HepG2 (cell line): Measurements from ENCODE around the gene FOXN3. TPM values are rescaled to one million over a fixed set of nuclear protein-coding genes. Genes with fewer than 3 reads are reported as not detected.

Experiments used
- ATF1 ChIP-seq: IDR thresholded peaks from 2 replicates; pipeline ENCODE4 v1.6.1; 2016; ENCODE audit warnings: mild to moderate bottlenecking, control low read depth
- MBNL3 ChIP-seq: fragments of 250-450 bp; sonication (Bioruptor Pico); conservative IDR thresholded peaks from 2 replicates; pipeline ENCODE4 v1.8.0; 2022; ENCODE audit warnings: mild to moderate bottlenecking, inconsistent platforms
- MEIS1 ChIP-seq: sonication (generic); formaldehyde crosslinking; IDR thresholded peaks from 2 replicates; pipeline ENCODE4 v1.9.0; 2021; ENCODE audit warnings: mild to moderate bottlenecking, missing genetic modification reagents, moderate library complexity, borderline replicate concordance
- MXI1 ChIP-seq: IDR thresholded peaks from 3 replicates; pipeline ENCODE4 v1.6.1; 2012; ENCODE audit warnings: low read depth, low read length, inconsistent platforms, borderline replicate concordance
- NFKBIZ ChIP-seq: IDR thresholded peaks from 2 replicates; pipeline ENCODE4 v1.6.1; 2018; ENCODE audit warnings: missing genetic modification reagents, missing compliant biosample characterization
- NONO ChIP-seq, 2 experiments: fragments of 450-650 bp in 1 of 2; sonication (generic) in 1 of 2; formaldehyde crosslinking in 1 of 2; IDR thresholded peaks in 1 of 2; conservative IDR thresholded peaks in 1 of 2; 2 replicates each; pipeline versions ENCODE4 v1.6.1 to v1.8.0; 2017 to 2022; ENCODE audit warnings: mild to moderate bottlenecking in 1 of 2, missing genetic modification reagents in 1 of 2, moderate library complexity in 1 of 2
- ONECUT2 ChIP-seq: sonication (generic); formaldehyde crosslinking; IDR thresholded peaks from 2 replicates; pipeline ENCODE4 v1.4.0; 2020; ENCODE audit warnings: missing genetic modification reagents
- SOX6 ChIP-seq, 2 experiments: fragments of 450-650 bp in 1 of 2; sonication (generic) in 1 of 2; formaldehyde crosslinking in 1 of 2; IDR thresholded peaks; 2 replicates each; pipeline versions ENCODE4 v1.4.0 to v1.6.1; 2017 to 2020; ENCODE audit warnings: antibody characterized with exemption in 1 of 2, mild to moderate bottlenecking in 1 of 2, missing genetic modification reagents in 1 of 2
- TP53 ChIP-seq: sonication (generic); formaldehyde crosslinking; conservative IDR thresholded peaks from 2 replicates; pipeline ENCODE4 v1.4.0; 2020; ENCODE audit warnings: missing genetic modification reagents
- ZNF552 ChIP-seq: sonication (generic); formaldehyde crosslinking; IDR thresholded peaks from 2 replicates; pipeline ENCODE4 v1.9.0; 2022; ENCODE audit warnings: missing genetic modification reagents, mild to moderate bottlenecking, borderline replicate concordance
- ZNF557 ChIP-seq: sonication (generic); formaldehyde crosslinking; IDR thresholded peaks from 2 replicates; pipeline ENCODE4 v1.4.0; 2020; ENCODE audit warnings: missing genetic modification reagents
- ZNF644 ChIP-seq: IDR thresholded peaks from 2 replicates; pipeline ENCODE4 v1.6.1; 2016; ENCODE audit warnings: low read depth
- ZNF660 ChIP-seq: sonication (generic); formaldehyde crosslinking; IDR thresholded peaks from 2 replicates; pipeline ENCODE4 v1.5.1; 2020; ENCODE audit warnings: mild to moderate bottlenecking, low read depth, missing genetic modification reagents, borderline replicate concordance
- ZNF766 ChIP-seq: sonication (generic); formaldehyde crosslinking; IDR thresholded peaks from 2 replicates; pipeline ENCODE4 v1.5.0; 2020; ENCODE audit warnings: missing genetic modification reagents, borderline replicate concordance
- ZSCAN30 ChIP-seq: sonication (generic); formaldehyde crosslinking; IDR thresholded peaks from 2 replicates; pipeline ENCODE4 v1.5.0; 2020; ENCODE audit warnings: mild to moderate bottlenecking, missing genetic modification reagents
- polyA plus RNA-seq, 8 experiments: library from polyadenylated mRNA; depleted of rRNA in 3 of 8; stranded (reverse) in 7 of 8; unstranded in 1 of 8; fragments of >200 nt; fragmentation: Illumina TruSeq in 4 of 8; extraction: Trizol in 4 of 8; gene quantifications; 2 replicates each; pipeline versions ENCODE4 v1.2.1 to v1.2.3, GENCODE V29; 2011 to 2016; ENCODE audit warnings: low read depth in 4 of 8, missing spikeins in 1 of 8, mixed read lengths in 1 of 8; ENCODE audit not compliant: insufficient read depth in 1 of 8
- total RNA-seq, 5 experiments: library from RNA; depleted of rRNA; stranded (reverse); fragments of >200 nt; fragmentation: Illumina TruSeq; extraction: Trizol; gene quantifications; 2 replicates each; pipeline ENCODE4 v1.2.3, GENCODE V29; 2016; ENCODE audit warnings: low read depth in 1 of 5
- TF ChIP-seq, protein P1 (sequence below): sonication (generic); formaldehyde crosslinking; IDR thresholded peaks from 2 replicates; pipeline ENCODE4 v1.4.0; 2020; ENCODE audit warnings: missing genetic modification reagents
- TF ChIP-seq, protein P2 (sequence below): sonication (generic); formaldehyde crosslinking; IDR thresholded peaks from 2 replicates; pipeline ENCODE4 v1.9.0; 2021; ENCODE audit warnings: missing genetic modification reagents, mild to moderate bottlenecking, borderline replicate concordance
- TF ChIP-seq, protein P3 (sequence below): sonication (generic); formaldehyde crosslinking; IDR thresholded peaks from 2 replicates; pipeline ENCODE4 v1.5.0; 2020; ENCODE audit warnings: missing genetic modification reagents
- TF ChIP-seq, protein P4 (sequence below): sonication (generic); formaldehyde crosslinking; IDR thresholded peaks from 2 replicates; pipeline ENCODE4 v1.5.0; 2020; ENCODE audit warnings: missing genetic modification reagents, mild to moderate bottlenecking, borderline replicate concordance
- TF ChIP-seq, protein P5 (sequence below): sonication (generic); formaldehyde crosslinking; IDR thresholded peaks from 2 replicates; pipeline ENCODE4 v1.8.0; 2022; ENCODE audit warnings: missing genetic modification reagents, mild to moderate bottlenecking, moderate library complexity, borderline replicate concordance
- TF ChIP-seq, protein P6 (sequence below): sonication (generic); formaldehyde crosslinking; IDR thresholded peaks from 2 replicates; pipeline ENCODE4 v1.4.0; 2020; ENCODE audit warnings: missing genetic modification reagents

FOXN3 gene
- total and polyA plus RNA-seq, 2 of the 13 experiments (the other 11 are each of a cell fraction or from before 2014, with no cell fraction given) = 32.4 to 70.2 TPM

DNA sequence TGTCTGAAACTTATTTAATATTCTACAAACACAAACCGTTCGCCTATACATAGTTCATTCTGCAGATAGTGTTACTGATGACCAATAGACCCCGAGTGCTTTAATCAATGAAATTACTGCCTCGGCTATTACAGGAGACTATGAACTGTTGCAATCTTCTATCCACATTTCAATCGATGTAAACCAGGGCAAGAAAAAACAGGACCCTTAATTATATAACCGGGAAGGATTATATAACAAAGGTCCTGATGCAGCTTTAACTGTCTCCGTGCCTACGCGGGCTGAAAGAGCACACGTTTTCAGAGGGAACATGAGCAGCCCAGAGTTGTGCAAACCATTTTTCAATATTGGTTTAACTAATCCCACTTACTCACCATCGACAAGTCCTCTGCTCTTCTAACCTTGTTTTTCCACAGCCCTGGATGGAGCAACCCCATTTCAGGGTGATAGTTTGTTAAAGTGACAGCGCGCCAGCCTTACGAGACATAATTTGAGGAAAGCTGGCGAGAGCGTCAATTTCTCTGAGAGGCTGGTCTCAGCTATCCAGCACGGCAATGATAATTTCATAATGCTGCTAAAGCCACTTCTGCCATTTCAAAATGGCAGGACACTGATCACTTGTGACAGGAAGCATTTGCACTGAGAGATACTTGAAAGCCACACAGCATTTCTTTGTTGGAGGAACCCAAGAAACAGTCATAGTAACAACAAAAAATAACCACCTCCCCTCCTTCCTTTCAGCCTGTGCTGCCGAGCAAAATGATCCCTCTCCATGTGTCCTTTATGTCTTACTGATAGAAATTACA lies 184.6 kb downstream of the FOXN3 start (continued):
- TF ChIP-seq, protein P1, sequence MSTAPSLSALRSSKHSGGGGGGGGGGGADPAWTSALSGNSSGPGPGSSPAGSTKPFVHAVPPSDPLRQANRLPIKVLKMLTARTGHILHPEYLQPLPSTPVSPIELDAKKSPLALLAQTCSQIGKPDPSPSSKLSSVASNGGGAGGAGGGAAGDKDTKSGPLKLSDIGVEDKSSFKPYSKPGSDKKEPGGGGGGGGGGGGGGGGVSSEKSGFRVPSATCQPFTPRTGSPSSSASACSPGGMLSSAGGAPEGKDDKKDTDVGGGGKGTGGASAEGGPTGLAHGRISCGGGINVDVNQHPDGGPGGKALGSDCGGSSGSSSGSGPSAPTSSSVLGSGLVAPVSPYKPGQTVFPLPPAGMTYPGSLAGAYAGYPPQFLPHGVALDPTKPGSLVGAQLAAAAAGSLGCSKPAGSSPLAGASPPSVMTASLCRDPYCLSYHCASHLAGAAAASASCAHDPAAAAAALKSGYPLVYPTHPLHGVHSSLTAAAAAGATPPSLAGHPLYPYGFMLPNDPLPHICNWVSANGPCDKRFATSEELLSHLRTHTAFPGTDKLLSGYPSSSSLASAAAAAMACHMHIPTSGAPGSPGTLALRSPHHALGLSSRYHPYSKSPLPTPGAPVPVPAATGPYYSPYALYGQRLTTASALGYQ (CRISPR knock-in tag) = peak; percentile 76; the same call in 1 of the 2 replicates
- TF ChIP-seq TP53 (CRISPR knock-in tag) = no peak
- peak; percentile 87; the same call in 1 of the 2 replicates for TF ChIP-seq MEIS1 (CRISPR knock-in tag)
- TF ChIP-seq ZNF557 (CRISPR knock-in tag) = no peak
- no peak for TF ChIP-seq ZNF552
- peak; percentile 57 for TF ChIP-seq ZNF644 (CRISPR knock-in tag)
- TF ChIP-seq NONO (IDR thresholded peaks at IDR 0.05) = no peak
- TF ChIP-seq NONO (CRISPR knock-in tag; conservative IDR thresholded peaks at IDR 0.05) = peak; percentile 73; the same call in 1 of the 2 replicates
- peak; percentile 73; the same call in 1 of the 2 replicates for TF ChIP-seq ZNF766 (CRISPR knock-in tag)
- no peak for TF ChIP-seq SOX6 (IDR thresholded peaks at IDR 0.05)
- TF ChIP-seq SOX6 (CRISPR knock-in tag; IDR thresholded peaks at IDR 0.05) = peak; percentile 93
- peak; percentile 84 for TF ChIP-seq ONECUT2
- TF ChIP-seq MXI1 = peak; percentile 25; the same call in 1 of the 3 replicates
- TF ChIP-seq, protein P2, sequence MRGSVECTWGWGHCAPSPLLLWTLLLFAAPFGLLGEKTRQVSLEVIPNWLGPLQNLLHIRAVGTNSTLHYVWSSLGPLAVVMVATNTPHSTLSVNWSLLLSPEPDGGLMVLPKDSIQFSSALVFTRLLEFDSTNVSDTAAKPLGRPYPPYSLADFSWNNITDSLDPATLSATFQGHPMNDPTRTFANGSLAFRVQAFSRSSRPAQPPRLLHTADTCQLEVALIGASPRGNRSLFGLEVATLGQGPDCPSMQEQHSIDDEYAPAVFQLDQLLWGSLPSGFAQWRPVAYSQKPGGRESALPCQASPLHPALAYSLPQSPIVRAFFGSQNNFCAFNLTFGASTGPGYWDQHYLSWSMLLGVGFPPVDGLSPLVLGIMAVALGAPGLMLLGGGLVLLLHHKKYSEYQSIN (CRISPR knock-in tag) = no peak
- TF ChIP-seq, protein P3, sequence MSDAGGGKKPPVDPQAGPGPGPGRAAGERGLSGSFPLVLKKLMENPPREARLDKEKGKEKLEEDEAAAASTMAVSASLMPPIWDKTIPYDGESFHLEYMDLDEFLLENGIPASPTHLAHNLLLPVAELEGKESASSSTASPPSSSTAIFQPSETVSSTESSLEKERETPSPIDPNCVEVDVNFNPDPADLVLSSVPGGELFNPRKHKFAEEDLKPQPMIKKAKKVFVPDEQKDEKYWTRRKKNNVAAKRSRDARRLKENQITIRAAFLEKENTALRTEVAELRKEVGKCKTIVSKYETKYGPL (CRISPR knock-in tag) = peak; percentile 98
- TF ChIP-seq ZSCAN30 (CRISPR knock-in tag) = no peak
- no peak for TF ChIP-seq ZNF660 (CRISPR knock-in tag)
- TF ChIP-seq ATF1 (CRISPR knock-in tag) = peak; percentile 56; the same call in 1 of the 2 replicates
- no peak for TF ChIP-seq MBNL3 (CRISPR knock-in tag)
- TF ChIP-seq, protein P4, sequence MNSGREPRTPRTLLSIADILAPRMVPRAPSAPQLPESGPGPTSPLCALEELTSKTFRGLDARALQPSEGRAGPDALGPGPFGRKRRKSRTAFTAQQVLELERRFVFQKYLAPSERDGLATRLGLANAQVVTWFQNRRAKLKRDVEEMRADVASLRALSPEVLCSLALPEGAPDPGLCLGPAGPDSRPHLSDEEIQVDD (CRISPR knock-in tag) = no peak
- TF ChIP-seq, protein P5, sequence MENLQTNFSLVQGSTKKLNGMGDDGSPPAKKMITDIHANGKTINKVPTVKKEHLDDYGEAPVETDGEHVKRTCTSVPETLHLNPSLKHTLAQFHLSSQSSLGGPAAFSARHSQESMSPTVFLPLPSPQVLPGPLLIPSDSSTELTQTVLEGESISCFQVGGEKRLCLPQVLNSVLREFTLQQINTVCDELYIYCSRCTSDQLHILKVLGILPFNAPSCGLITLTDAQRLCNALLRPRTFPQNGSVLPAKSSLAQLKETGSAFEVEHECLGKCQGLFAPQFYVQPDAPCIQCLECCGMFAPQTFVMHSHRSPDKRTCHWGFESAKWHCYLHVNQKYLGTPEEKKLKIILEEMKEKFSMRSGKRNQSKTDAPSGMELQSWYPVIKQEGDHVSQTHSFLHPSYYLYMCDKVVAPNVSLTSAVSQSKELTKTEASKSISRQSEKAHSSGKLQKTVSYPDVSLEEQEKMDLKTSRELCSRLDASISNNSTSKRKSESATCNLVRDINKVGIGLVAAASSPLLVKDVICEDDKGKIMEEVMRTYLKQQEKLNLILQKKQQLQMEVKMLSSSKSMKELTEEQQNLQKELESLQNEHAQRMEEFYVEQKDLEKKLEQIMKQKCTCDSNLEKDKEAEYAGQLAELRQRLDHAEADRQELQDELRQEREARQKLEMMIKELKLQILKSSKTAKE = peak; percentile 87
- TF ChIP-seq NFKBIZ = no peak
- TF ChIP-seq, protein P6, sequence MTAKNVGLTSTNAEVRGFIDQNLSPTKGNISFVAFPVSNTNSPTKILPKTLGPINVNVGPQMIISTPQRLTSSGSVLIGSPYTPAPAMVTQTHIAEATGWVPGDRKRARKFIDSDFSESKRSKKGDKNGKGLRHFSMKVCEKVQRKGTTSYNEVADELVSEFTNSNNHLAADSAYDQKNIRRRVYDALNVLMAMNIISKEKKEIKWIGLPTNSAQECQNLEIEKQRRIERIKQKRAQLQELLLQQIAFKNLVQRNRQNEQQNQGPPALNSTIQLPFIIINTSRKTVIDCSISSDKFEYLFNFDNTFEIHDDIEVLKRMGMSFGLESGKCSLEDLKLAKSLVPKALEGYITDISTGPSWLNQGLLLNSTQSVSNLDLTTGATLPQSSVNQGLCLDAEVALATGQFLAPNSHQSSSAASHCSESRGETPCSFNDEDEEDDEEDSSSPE (CRISPR knock-in tag) = no peak
